K562 (cell line): Measurements from ENCODE around the gene SRP9. TPM values are rescaled to one million over a fixed set of nuclear protein-coding genes. Genes with fewer than 3 reads are reported as not detected.

Source experiments
- BCL6 ChIP-seq: fragments of 250-450 bp; sonication (Bioruptor Pico); IDR thresholded peaks from 2 replicates; pipeline ENCODE4 v1.4.0; 2020
- MEF2D ChIP-seq: conservative IDR thresholded peaks from 2 replicates; pipeline ENCODE4 v1.6.1; 2016; ENCODE audit warnings: low read depth, missing genetic modification characterization, missing compliant biosample characterization
- MYBL2 ChIP-seq, 2 experiments: fragments of 450-650 bp in 1 of 2; sonication (generic) in 1 of 2; formaldehyde crosslinking in 1 of 2; IDR thresholded peaks; 2 replicates each; pipeline versions ENCODE4 v1.6.1 to v1.8.1; 2017 to 2022; ENCODE audit warnings: borderline replicate concordance in 1 of 2, inconsistent platforms in 1 of 2, low read depth in 1 of 2, mild to moderate bottlenecking in 1 of 2, missing genetic modification reagents in 1 of 2, moderate library complexity in 1 of 2
- PML ChIP-seq: IDR thresholded peaks from 2 replicates; pipeline ENCODE4 v1.6.1; 2012; ENCODE audit warnings: low read length, inconsistent platforms
- RBBP5 ChIP-seq: fragments of 200-600 bp; sonication (generic); IDR thresholded peaks from 2 replicates; pipeline ENCODE4 v1.6.1; 2012; ENCODE audit warnings: borderline replicate concordance, mild to moderate bottlenecking, low read length, control low read depth, inconsistent platforms; ENCODE audit not compliant: insufficient read depth, poor library complexity, severe bottlenecking
- SNRNP70 ChIP-seq: fragments of 200-400 bp; formaldehyde crosslinking; optimal IDR thresholded peaks from 2 replicates; pipeline ENCODE3; 2017; ENCODE audit warnings: low read depth, low read length
- TBP ChIP-seq: optimal IDR thresholded peaks from 2 replicates; pipeline ENCODE3; 2011; ENCODE audit warnings: low read depth, low read length, improper control_type of control experiment
- TCFL5 ChIP-seq: fragments of 250-450 bp; sonication (Bioruptor Pico); conservative IDR thresholded peaks from 2 replicates; pipeline ENCODE4 v1.6.1; 2021; ENCODE audit warnings: mild to moderate bottlenecking, moderate library complexity, matching md5 sums
- TOE1 ChIP-seq, 2 experiments: fragments of 450-650 bp in 1 of 2; sonication (generic) in 1 of 2; formaldehyde crosslinking in 1 of 2; IDR thresholded peaks; 2 replicates each; pipeline versions ENCODE4 v1.7.1 to v1.8.0; 2016 to 2022; ENCODE audit warnings: borderline replicate concordance in 2 of 2, mild to moderate bottlenecking in 2 of 2, antibody characterized with exemption in 1 of 2, inconsistent platforms in 1 of 2, low read depth in 1 of 2, missing genetic modification reagents in 1 of 2, moderate library complexity in 1 of 2
- ZNF3 ChIP-seq: fragments of 250-450 bp; sonication (Bioruptor Pico); IDR thresholded peaks from 2 replicates; pipeline ENCODE4 v1.5.0; 2021; ENCODE audit warnings: mild to moderate bottlenecking, moderate library complexity
- ZNF57 ChIP-seq: fragments of 450-650 bp; formaldehyde crosslinking; IDR thresholded peaks from 2 replicates; pipeline ENCODE4 v1.4.0; 2020; ENCODE audit warnings: mild to moderate bottlenecking, moderate library complexity
- polyA plus RNA-seq, 8 experiments: library from polyadenylated mRNA; depleted of rRNA in 4 of 8; stranded (reverse) in 5 of 8; unstranded in 3 of 8; fragments of >200 nt; fragmentation: Nextera tagmentation in 2 of 8; fragmentation: Illumina TruSeq in 1 of 8; extraction: Ambion mirVana in 2 of 8; extraction: Trizol in 1 of 8; gene quantifications; 2 replicates each; pipeline versions ENCODE4 v1.2.1 to v1.2.3, GENCODE V29; 2011 to 2014; ENCODE audit warnings: inconsistent platforms in 1 of 8, missing spikeins in 1 of 8
- total RNA-seq, 7 experiments: library from RNA; depleted of rRNA in 6 of 7; stranded (reverse); fragments of >200 nt in 6 of 7; fragmentation: Illumina TruSeq in 2 of 7; extraction: Trizol in 2 of 7; gene quantifications; 2 replicates each; pipeline versions ENCODE4 v1.2.1 to v1.2.3, GENCODE V29; 2011 to 2021; ENCODE audit warnings: low replicate concordance in 1 of 7
- TF ChIP-seq, protein P1 (sequence below), 3 experiments: fragments of 200-800 bp in 1 of 3; fragments of 250-450 bp in 1 of 3; fragments of 450-650 bp in 1 of 3; sonication (Bioruptor Pico) in 1 of 3; sonication (Bioruptor generic) in 1 of 3; formaldehyde crosslinking in 1 of 3; IDR thresholded peaks; 2 replicates each; pipeline versions ENCODE4 v1.6.1 to v1.8.0; 2016 to 2022; ENCODE audit warnings: mild to moderate bottlenecking in 2 of 3, missing genetic modification characterization in 2 of 3, missing compliant biosample characterization in 1 of 3, moderate library complexity in 1 of 3
- TF ChIP-seq, protein P2 (sequence below): fragments of 250-450 bp; sonication (Bioruptor Pico); IDR thresholded peaks from 2 replicates; pipeline ENCODE4 v1.4.0; 2020; ENCODE audit warnings: mild to moderate bottlenecking, moderate library complexity, borderline replicate concordance
- TF ChIP-seq, protein P3 (sequence below): fragments of 450-650 bp; formaldehyde crosslinking; IDR thresholded peaks from 2 replicates; pipeline ENCODE4 v1.4.0; 2022; ENCODE audit warnings: missing genetic modification characterization
- TF ChIP-seq, protein P4 (sequence below): IDR thresholded peaks from 2 replicates; pipeline ENCODE4 v1.6.1; 2012; ENCODE audit warnings: low read depth, low read length, improper control_type of control experiment, borderline replicate concordance

SRP9 gene
- total and polyA plus RNA-seq, 9 of the 15 experiments (the other 6 are each of a cell fraction or from before 2014, with no cell fraction given) = 273 to 1,892 (median 668) TPM

DNA sequence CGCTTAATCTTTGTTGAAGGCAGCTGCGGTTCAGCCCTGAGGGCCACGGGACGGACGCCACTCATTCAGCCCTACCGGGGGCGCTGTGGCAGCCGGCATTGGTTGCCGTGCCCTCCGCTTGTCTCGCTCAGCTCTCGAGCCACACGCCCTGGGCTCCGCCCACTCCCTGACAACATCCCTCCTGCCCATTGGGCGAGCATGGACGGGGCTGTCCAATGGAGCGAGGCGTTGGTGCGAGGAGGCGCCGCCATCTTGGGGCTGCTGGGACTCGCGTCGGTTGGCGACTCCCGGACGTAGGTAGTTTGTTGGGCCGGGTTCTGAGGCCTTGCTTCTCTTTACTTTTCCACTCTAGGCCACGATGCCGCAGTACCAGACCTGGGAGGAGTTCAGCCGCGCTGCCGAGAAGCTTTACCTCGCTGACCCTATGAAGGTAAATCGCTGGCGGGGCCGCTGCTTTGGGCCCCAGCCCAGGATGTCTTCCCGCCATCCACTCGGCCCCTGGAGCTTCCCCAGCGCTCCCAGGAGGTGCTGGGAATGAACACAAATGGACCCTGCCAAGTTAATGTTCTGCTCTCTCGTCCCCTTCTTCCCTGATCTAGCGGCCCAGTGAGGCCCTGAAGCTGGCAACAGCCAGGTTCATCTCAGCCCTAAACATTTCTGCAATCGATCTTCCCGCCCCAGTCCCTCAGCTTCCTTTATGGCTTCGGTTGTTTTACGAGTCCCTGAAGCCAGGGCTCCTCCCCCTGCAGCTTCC, at the start of gene SRP9 (continued):
- TF ChIP-seq, protein P1, sequence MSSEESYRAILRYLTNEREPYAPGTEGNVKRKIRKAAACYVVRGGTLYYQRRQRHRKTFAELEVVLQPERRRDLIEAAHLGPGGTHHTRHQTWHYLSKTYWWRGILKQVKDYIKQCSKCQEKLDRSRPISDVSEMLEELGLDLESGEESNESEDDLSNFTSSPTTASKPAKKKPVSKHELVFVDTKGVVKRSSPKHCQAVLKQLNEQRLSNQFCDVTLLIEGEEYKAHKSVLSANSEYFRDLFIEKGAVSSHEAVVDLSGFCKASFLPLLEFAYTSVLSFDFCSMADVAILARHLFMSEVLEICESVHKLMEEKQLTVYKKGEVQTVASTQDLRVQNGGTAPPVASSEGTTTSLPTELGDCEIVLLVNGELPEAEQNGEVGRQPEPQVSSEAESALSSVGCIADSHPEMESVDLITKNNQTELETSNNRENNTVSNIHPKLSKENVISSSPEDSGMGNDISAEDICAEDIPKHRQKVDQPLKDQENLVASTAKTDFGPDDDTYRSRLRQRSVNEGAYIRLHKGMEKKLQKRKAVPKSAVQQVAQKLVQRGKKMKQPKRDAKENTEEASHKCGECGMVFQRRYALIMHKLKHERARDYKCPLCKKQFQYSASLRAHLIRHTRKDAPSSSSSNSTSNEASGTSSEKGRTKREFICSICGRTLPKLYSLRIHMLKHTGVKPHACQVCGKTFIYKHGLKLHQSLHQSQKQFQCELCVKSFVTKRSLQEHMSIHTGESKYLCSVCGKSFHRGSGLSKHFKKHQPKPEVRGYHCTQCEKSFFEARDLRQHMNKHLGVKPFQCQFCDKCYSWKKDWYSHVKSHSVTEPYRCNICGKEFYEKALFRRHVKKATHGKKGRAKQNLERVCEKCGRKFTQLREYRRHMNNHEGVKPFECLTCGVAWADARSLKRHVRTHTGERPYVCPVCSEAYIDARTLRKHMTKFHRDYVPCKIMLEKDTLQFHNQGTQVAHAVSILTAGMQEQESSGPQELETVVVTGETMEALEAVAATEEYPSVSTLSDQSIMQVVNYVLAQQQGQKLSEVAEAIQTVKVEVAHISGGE (CRISPR knock-in tag; IDR thresholded peaks at IDR 0.05) = peak in 1 of 3 experiments; percentile 25; a peak in 1 of 6 replicates
- TF ChIP-seq TCFL5 (CRISPR knock-in tag) (no peak), SNRNP70 (no peak), MEF2D (no peak; the same call in 1 of the 2 replicates), MYBL2 (IDR thresholded peaks at IDR 0.05; ENCODE audit: low read depth) (no peak), MYBL2 (CRISPR knock-in tag; IDR thresholded peaks at IDR 0.05; ENCODE audit: borderline replicate concordance) (no peak), ZNF57 (CRISPR knock-in tag) (no peak), ZNF3 (no peak), PML (peak; percentile 77; the same call in 1 of the 2 replicates), BCL6 (CRISPR knock-in tag) (no peak), RBBP5 (peak; percentile 95), TOE1 (IDR thresholded peaks at IDR 0.05; ENCODE audit: borderline replicate concordance) (peak; percentile 67; the same call in 1 of the 2 replicates), TOE1 (CRISPR knock-in tag; IDR thresholded peaks at IDR 0.05; ENCODE audit: borderline replicate concordance, low read depth) (peak; percentile 64; the same call in 1 of the 2 replicates), TBP (peak; percentile 72)
- TF ChIP-seq, protein P2, sequence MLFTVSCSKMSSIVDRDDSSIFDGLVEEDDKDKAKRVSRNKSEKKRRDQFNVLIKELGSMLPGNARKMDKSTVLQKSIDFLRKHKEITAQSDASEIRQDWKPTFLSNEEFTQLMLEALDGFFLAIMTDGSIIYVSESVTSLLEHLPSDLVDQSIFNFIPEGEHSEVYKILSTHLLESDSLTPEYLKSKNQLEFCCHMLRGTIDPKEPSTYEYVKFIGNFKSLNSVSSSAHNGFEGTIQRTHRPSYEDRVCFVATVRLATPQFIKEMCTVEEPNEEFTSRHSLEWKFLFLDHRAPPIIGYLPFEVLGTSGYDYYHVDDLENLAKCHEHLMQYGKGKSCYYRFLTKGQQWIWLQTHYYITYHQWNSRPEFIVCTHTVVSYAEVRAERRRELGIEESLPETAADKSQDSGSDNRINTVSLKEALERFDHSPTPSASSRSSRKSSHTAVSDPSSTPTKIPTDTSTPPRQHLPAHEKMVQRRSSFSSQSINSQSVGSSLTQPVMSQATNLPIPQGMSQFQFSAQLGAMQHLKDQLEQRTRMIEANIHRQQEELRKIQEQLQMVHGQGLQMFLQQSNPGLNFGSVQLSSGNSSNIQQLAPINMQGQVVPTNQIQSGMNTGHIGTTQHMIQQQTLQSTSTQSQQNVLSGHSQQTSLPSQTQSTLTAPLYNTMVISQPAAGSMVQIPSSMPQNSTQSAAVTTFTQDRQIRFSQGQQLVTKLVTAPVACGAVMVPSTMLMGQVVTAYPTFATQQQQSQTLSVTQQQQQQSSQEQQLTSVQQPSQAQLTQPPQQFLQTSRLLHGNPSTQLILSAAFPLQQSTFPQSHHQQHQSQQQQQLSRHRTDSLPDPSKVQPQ (CRISPR knock-in tag) = no peak
- TF ChIP-seq, protein P3, sequence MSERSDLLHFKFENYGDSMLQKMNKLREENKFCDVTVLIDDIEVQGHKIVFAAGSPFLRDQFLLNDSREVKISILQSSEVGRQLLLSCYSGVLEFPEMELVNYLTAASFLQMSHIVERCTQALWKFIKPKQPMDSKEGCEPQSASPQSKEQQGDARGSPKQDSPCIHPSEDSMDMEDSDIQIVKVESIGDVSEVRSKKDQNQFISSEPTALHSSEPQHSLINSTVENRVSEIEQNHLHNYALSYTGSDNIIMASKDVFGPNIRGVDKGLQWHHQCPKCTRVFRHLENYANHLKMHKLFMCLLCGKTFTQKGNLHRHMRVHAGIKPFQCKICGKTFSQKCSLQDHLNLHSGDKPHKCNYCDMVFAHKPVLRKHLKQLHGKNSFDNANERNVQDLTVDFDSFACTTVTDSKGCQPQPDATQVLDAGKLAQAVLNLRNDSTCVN (CRISPR knock-in tag) = no peak
- TF ChIP-seq, protein P4, sequence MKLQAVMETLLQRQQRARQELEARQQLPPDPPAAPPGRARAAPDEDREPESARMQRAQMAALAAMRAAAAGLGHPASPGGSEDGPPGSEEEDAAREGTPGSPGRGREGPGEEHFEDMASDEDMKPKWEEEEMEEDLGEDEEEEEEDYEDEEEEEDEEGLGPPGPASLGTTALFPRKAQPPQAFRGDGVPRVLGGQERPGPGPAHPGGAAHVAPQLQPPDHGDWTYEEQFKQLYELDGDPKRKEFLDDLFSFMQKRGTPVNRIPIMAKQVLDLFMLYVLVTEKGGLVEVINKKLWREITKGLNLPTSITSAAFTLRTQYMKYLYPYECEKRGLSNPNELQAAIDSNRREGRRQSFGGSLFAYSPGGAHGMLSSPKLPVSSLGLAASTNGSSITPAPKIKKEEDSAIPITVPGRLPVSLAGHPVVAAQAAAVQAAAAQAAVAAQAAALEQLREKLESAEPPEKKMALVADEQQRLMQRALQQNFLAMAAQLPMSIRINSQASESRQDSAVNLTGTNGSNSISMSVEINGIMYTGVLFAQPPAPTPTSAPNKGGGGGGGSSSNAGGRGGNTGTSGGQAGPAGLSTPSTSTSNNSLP = no peak
